ENCODE data around the gene PAK3. TPM values are rescaled to one million over a fixed set of nuclear protein-coding genes. Genes with fewer than 3 reads are reported as not detected.

PAK3 gene
- total and polyA plus RNA-seq, 9 of the 15 experiments (the other 6 are each of a cell fraction or from before 2014, with no cell fraction given): not detected

DNA sequence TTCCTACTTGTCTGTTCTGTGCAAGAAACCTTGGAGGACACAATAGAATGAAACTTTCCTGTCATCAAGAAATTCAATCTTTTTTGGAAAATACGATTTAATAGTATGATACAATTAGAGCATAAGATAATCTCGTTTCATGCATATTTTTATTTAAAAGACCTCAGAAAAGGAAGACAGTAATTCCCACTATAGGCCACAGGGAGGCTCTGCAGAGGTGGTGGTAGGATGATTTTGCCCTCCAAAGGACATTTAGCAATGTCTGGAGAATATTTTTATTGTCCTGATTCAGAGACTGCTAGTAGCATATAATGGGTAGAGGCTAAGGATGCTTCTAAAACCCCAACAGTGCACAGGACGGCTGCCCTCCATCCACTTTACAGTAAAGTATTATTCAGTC, 68.7 kb downstream of the PAK3 start:
- peak in 3 of 4 experiments; percentile 1 to 10 (median 3) for DNase-seq (ENCODE audit: extremely low read depth in 1 of 4, low spot score in 3 of 4)
- Histone ChIP-seq H3K27ac (ENCODE audit: extremely low read depth, low read depth, low read length) (no peak overlapping the region), H2AFZ (ENCODE audit: low read depth, low read length) (no peak overlapping the region), H3K79me2 (ENCODE audit: control insufficient read depth, insufficient read depth, low read length) (no peaks in the 10 kb centered on the region), H3K9me3 (replicated peaks; ENCODE audit: control insufficient read depth, insufficient read depth, low read depth, low read length) (no peaks in the 10 kb centered on the region), H3K9me1 (ENCODE audit: control insufficient read depth, insufficient read depth, low read length) (no peaks in the 10 kb centered on the region), H3K27me3 (ENCODE audit: control insufficient read depth in 2 of 2, insufficient read depth in 2 of 2, low read length in 2 of 2) (no peaks in the 10 kb centered on the region), H3K4me2 (ENCODE audit: insufficient read depth, low read length) (no peak overlapping the region), H3K4me3 (no peak overlapping the region), H3K4me1 (replicated peaks in 1 of 2; ENCODE audit: control insufficient read depth in 2 of 2, insufficient read depth in 2 of 2, low read length in 2 of 2) (no peaks in the 10 kb centered on the region), H3K36me3 (ENCODE audit: control insufficient read depth, insufficient read depth, low read length) (no peaks in the 10 kb centered on the region), H3K9ac (ENCODE audit: insufficient read depth in 1 of 2, low read depth in 2 of 2, low read length in 2 of 2) (no peak overlapping the region), H4K20me1 (replicated peaks; ENCODE audit: control insufficient read depth, insufficient read depth, low read length) (no peaks in the 10 kb centered on the region)
- no TSS peak for BruUV-seq (replicated peaks)
- 0% methylated on average over 3 of the region's 3 CpGs for WGBS (ENCODE audit: insufficient coverage, low coverage, missing lambda C conversion rate)
- no peak for ATAC-seq
- POLR2A ChIA-PET: no interaction called here
- TF ChIP-seq TSC22D4 (tag; IDR thresholded peaks at IDR 0.05) (no peak), LEF1 (IDR thresholded peaks at IDR 0.05) (no peak), ZNF668 (CRISPR knock-in tag; IDR thresholded peaks at IDR 0.05) (no peak), ZNF589 (CRISPR knock-in tag; IDR thresholded peaks at IDR 0.05; ENCODE audit: low read depth) (no peak), ZNF224 (CRISPR knock-in tag; IDR thresholded peaks at IDR 0.05) (no peak), RBM15 (IDR thresholded peaks at IDR 0.05; ENCODE audit: insufficient read depth, low read length) (no peak), ERF (CRISPR knock-in tag; IDR thresholded peaks at IDR 0.05) (no peak), MED1 (CRISPR knock-in tag; IDR thresholded peaks at IDR 0.05; ENCODE audit: borderline replicate concordance) (no peak), SMC3 (conservative IDR thresholded peaks at IDR 0.05; ENCODE audit: insufficient read depth, low read depth, low read length) (no peak), ARHGAP35 (IDR thresholded peaks at IDR 0.05; ENCODE audit: partially characterized antibody) (no peak), CBFB (CRISPR knock-in tag; IDR thresholded peaks at IDR 0.05) (no peak), POU5F1 (IDR thresholded peaks at IDR 0.05; ENCODE audit: borderline replicate concordance, low read depth, low read length, partially characterized antibody) (no peak), KDM1A (IDR thresholded peaks at IDR 0.05) (no peak), TRIM24 (IDR thresholded peaks at IDR 0.05) (no peak), EP400 (IDR thresholded peaks at IDR 0.05) (no peak), RAD21 (CRISPR knock-in tag; conservative IDR thresholded peaks at IDR 0.05 in 1 of 2, IDR thresholded peaks at IDR 0.05 in 1 of 2) (peak in 1 of 2 experiments; percentile 13; a peak in 1 of 4 replicates)
- TF ChIP-seq, protein P1, sequence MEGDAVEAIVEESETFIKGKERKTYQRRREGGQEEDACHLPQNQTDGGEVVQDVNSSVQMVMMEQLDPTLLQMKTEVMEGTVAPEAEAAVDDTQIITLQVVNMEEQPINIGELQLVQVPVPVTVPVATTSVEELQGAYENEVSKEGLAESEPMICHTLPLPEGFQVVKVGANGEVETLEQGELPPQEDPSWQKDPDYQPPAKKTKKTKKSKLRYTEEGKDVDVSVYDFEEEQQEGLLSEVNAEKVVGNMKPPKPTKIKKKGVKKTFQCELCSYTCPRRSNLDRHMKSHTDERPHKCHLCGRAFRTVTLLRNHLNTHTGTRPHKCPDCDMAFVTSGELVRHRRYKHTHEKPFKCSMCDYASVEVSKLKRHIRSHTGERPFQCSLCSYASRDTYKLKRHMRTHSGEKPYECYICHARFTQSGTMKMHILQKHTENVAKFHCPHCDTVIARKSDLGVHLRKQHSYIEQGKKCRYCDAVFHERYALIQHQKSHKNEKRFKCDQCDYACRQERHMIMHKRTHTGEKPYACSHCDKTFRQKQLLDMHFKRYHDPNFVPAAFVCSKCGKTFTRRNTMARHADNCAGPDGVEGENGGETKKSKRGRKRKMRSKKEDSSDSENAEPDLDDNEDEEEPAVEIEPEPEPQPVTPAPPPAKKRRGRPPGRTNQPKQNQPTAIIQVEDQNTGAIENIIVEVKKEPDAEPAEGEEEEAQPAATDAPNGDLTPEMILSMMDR (IDR thresholded peaks at IDR 0.05 in 2 of 3, conservative IDR thresholded peaks at IDR 0.05 in 1 of 3; ENCODE audit: insufficient read depth in 2 of 3, low read depth in 1 of 3, low read length in 3 of 3): peak; percentile 25 to 38 (median 31); a peak in 3 of 6 replicates
- peak; percentile 44 for FAIRE-seq
- CTCF ChIA-PET (ENCODE audit: low intra/inter-chr PET ratio): no interaction called here
- intact Hi-C loops (cut with micrococcal nuclease) (loop anchor here (5.0 kb wide), 2 partner anchors 78 to 283 kb away; no protein-coding TSS in a partner anchor), in situ Hi-C loops (cut with MboI) (no loop called here)
